K562 (cell line): ENCODE data around the gene SESN3. TPM values are rescaled to one million over a fixed set of nuclear protein-coding genes. Genes with fewer than 3 reads are reported as not detected.
A peak's percentile ranks its signal among the peaks of the same experiment; 100 is the strongest.

Experiments
- EHMT2 ChIP-seq: fragments of 450-650 bp; IDR thresholded peaks from 2 replicates; pipeline ENCODE4 v1.6.1; 2018; ENCODE audit warnings: antibody characterized with exemption
- NR2C1 ChIP-seq, 2 experiments: fragments of 450-650 bp; IDR thresholded peaks; 2 replicates each; pipeline ENCODE4 v1.6.1; 2017; ENCODE audit warnings: mild to moderate bottlenecking in 2 of 2, antibody characterized with exemption in 1 of 2, inconsistent platforms in 1 of 2, missing compliant biosample characterization in 1 of 2, missing genetic modification characterization in 1 of 2
- REST ChIP-seq, 2 experiments: fragments of 450-650 bp; formaldehyde crosslinking in 1 of 2; IDR thresholded peaks; 2 replicates each; pipeline versions ENCODE4 v1.4.0 to v1.6.1; 2014 to 2020; ENCODE audit warnings: mild to moderate bottlenecking in 2 of 2, borderline replicate concordance in 1 of 2, low read depth in 1 of 2
- THAP12 ChIP-seq: fragments of 250-450 bp; sonication (Bioruptor Pico); IDR thresholded peaks from 2 replicates; pipeline ENCODE4 v1.9.0; 2021; ENCODE audit warnings: mild to moderate bottlenecking, inconsistent platforms
- ZNF408 ChIP-seq: fragments of 250-450 bp; sonication (Bioruptor Pico); IDR thresholded peaks from 2 replicates; pipeline ENCODE4 v1.4.0; 2020; ENCODE audit warnings: low read depth, mild to moderate bottlenecking, moderate library complexity
- polyA plus RNA-seq, 8 experiments: library from polyadenylated mRNA; depleted of rRNA in 4 of 8; stranded (reverse) in 5 of 8; unstranded in 3 of 8; fragments of >200 nt; fragmentation: Nextera tagmentation in 2 of 8; fragmentation: Illumina TruSeq in 1 of 8; extraction: Ambion mirVana in 2 of 8; extraction: Trizol in 1 of 8; gene quantifications; 2 replicates each; pipeline versions ENCODE4 v1.2.1 to v1.2.3, GENCODE V29; 2011 to 2014; ENCODE audit warnings: inconsistent platforms in 1 of 8, missing spikeins in 1 of 8
- total RNA-seq, 7 experiments: library from RNA; depleted of rRNA in 6 of 7; stranded (reverse); fragments of >200 nt in 6 of 7; fragmentation: Illumina TruSeq in 2 of 7; extraction: Trizol in 2 of 7; gene quantifications; 2 replicates each; pipeline versions ENCODE4 v1.2.1 to v1.2.3, GENCODE V29; 2011 to 2021; ENCODE audit warnings: low replicate concordance in 1 of 7
- TF ChIP-seq, protein P1 (sequence below): sonication (generic); formaldehyde crosslinking; IDR thresholded peaks from 2 replicates; pipeline ENCODE4 v1.8.0; 2022; ENCODE audit warnings: missing genetic modification reagents, mild to moderate bottlenecking, borderline replicate concordance
- TF ChIP-seq, protein P2 (sequence below), 2 experiments: fragments of 450-650 bp in 1 of 2; sonication (generic) in 1 of 2; formaldehyde crosslinking in 1 of 2; IDR thresholded peaks in 1 of 2; conservative IDR thresholded peaks in 1 of 2; 2 replicates each; pipeline versions ENCODE4 v1.6.1 to v1.8.1; 2016 to 2023; ENCODE audit warnings: mild to moderate bottlenecking in 2 of 2, moderate library complexity in 2 of 2, inconsistent platforms in 1 of 2, missing genetic modification reagents in 1 of 2

SESN3 gene
- total and polyA plus RNA-seq, 9 of the 15 experiments (the other 6 are each of a cell fraction or from before 2014, with no cell fraction given), result 0.44 to 2.6 (median 1.5) TPM

GRCh38 chr11:95144313-95145235 is 86.4 kb downstream of the SESN3 start (continued):
- TF ChIP-seq REST (IDR thresholded peaks at IDR 0.05; ENCODE audit: borderline replicate concordance) (no peak), REST (CRISPR knock-in tag; IDR thresholded peaks at IDR 0.05; ENCODE audit: low read depth) (no peak), THAP12 (no peak), ZNF408 (no peak), EHMT2 (no peak), NR2C1 (IDR thresholded peaks at IDR 0.05) (no peak), NR2C1 (tag; IDR thresholded peaks at IDR 0.05) (0 out of 2 replicates have a peak, but pooled peaks have one; percentile 21)
- TF ChIP-seq, protein P1, sequence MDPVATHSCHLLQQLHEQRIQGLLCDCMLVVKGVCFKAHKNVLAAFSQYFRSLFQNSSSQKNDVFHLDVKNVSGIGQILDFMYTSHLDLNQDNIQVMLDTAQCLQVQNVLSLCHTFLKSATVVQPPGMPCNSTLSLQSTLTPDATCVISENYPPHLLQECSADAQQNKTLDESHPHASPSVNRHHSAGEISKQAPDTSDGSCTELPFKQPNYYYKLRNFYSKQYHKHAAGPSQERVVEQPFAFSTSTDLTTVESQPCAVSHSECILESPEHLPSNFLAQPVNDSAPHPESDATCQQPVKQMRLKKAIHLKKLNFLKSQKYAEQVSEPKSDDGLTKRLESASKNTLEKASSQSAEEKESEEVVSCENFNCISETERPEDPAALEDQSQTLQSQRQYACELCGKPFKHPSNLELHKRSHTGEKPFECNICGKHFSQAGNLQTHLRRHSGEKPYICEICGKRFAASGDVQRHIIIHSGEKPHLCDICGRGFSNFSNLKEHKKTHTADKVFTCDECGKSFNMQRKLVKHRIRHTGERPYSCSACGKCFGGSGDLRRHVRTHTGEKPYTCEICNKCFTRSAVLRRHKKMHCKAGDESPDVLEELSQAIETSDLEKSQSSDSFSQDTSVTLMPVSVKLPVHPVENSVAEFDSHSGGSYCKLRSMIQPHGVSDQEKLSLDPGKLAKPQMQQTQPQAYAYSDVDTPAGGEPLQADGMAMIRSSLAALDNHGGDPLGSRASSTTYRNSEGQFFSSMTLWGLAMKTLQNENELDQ (CRISPR knock-in tag), result no peak
- TF ChIP-seq, protein P2, sequence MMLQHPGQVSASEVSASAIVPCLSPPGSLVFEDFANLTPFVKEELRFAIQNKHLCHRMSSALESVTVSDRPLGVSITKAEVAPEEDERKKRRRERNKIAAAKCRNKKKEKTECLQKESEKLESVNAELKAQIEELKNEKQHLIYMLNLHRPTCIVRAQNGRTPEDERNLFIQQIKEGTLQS (IDR thresholded peaks at IDR 0.05), result peak; percentile 19; the same call in 1 of the 2 replicates
- TF ChIP-seq, protein P2 (CRISPR knock-in tag; conservative IDR thresholded peaks at IDR 0.05), result no peak
